K562 (cell line): Measurements from ENCODE around the gene YPEL1. TPM values are rescaled to one million over a fixed set of nuclear protein-coding genes. Genes with fewer than 3 reads are reported as not detected.
"Not testable (repeated sequence)": the region's sequence is repeated elsewhere in the genome, so short reads cannot be mapped to it uniquely, and the experiment has no call there.

Source experiments
- ARHGAP35 ChIP-seq: fragments of 450-650 bp; IDR thresholded peaks from 2 replicates; pipeline ENCODE4 v1.6.1; 2018; ENCODE audit not compliant: partially characterized antibody
- CLOCK ChIP-seq: fragments of 250-450 bp; sonication (Bioruptor Pico); IDR thresholded peaks from 2 replicates; pipeline ENCODE4 v1.4.0; 2020; ENCODE audit warnings: mild to moderate bottlenecking, moderate library complexity, borderline replicate concordance
- CREB1 ChIP-seq, 2 experiments: sonication (generic) in 1 of 2; formaldehyde crosslinking in 1 of 2; IDR thresholded peaks; 2 replicates each; pipeline versions ENCODE4 v1.6.1 to v1.8.0; 2012 to 2022; ENCODE audit warnings: inconsistent platforms in 1 of 2, mild to moderate bottlenecking in 1 of 2, missing genetic modification reagents in 1 of 2, moderate library complexity in 1 of 2
- CXXC5 ChIP-seq: fragments of 250-450 bp; sonication (Bioruptor Pico); IDR thresholded peaks from 2 replicates; pipeline ENCODE4 v1.8.0; 2022; ENCODE audit warnings: inconsistent platforms, mild to moderate bottlenecking, moderate library complexity
- DMBX1 ChIP-seq: fragments of 250-450 bp; sonication (Bioruptor Pico); IDR thresholded peaks from 2 replicates; pipeline ENCODE4 v1.8.0; 2022; ENCODE audit warnings: inconsistent platforms, mild to moderate bottlenecking, moderate library complexity, borderline replicate concordance
- ELF4 ChIP-seq: fragments of 450-650 bp; formaldehyde crosslinking; IDR thresholded peaks from 2 replicates; pipeline ENCODE4 v1.4.0; 2022; ENCODE audit warnings: missing genetic modification characterization
- IFI16 ChIP-seq: fragments of 250-450 bp; sonication (Bioruptor Pico); IDR thresholded peaks from 2 replicates; pipeline ENCODE4 v2.1.2; 2022; ENCODE audit warnings: mild to moderate bottlenecking, inconsistent platforms
- MAZ ChIP-seq, 2 experiments: fragments of 450-650 bp in 1 of 2; sonication (generic) in 1 of 2; formaldehyde crosslinking; IDR thresholded peaks in 1 of 2; conservative IDR thresholded peaks in 1 of 2; 2 replicates each; pipeline versions ENCODE4 v1.4.0 to v1.5.0; 2020; ENCODE audit warnings: mild to moderate bottlenecking in 1 of 2, missing genetic modification reagents in 1 of 2
- NR2F6 ChIP-seq: fragments of 450-650 bp; formaldehyde crosslinking; IDR thresholded peaks from 2 replicates; pipeline ENCODE4 v1.4.0; 2020; ENCODE audit warnings: mild to moderate bottlenecking
- SMAD3 ChIP-seq: fragments of 450-650 bp; formaldehyde crosslinking; conservative IDR thresholded peaks from 2 replicates; pipeline ENCODE4 v1.4.0; 2020; ENCODE audit warnings: mild to moderate bottlenecking
- TEAD1 ChIP-seq, 2 experiments: fragments of 450-650 bp in 1 of 2; sonication (generic) in 1 of 2; formaldehyde crosslinking; IDR thresholded peaks; 2 replicates each; pipeline versions ENCODE4 v1.4.0 to v1.8.0; 2020 to 2022; ENCODE audit warnings: mild to moderate bottlenecking in 2 of 2, missing genetic modification reagents in 1 of 2
- ZNF165 ChIP-seq: fragments of 250-450 bp; sonication (Bioruptor Pico); IDR thresholded peaks from 2 replicates; pipeline ENCODE4 v1.4.0; 2020; ENCODE audit warnings: borderline replicate concordance
- ZNF277 ChIP-seq: fragments of 250-450 bp; sonication (Bioruptor Pico); IDR thresholded peaks from 2 replicates; pipeline ENCODE4 v1.8.0; 2022; ENCODE audit warnings: inconsistent platforms, mild to moderate bottlenecking, moderate library complexity, borderline replicate concordance
- ZNF407 ChIP-seq: fragments of 450-650 bp; IDR thresholded peaks from 2 replicates; pipeline ENCODE4 v1.6.1; 2016; ENCODE audit warnings: low read depth
- ZNF445 ChIP-seq: fragments of 250-450 bp; sonication (Bioruptor Pico); IDR thresholded peaks from 2 replicates; pipeline ENCODE4 v1.4.0; 2020; ENCODE audit warnings: low read depth, mild to moderate bottlenecking, moderate library complexity
- polyA plus RNA-seq, 8 experiments: library from polyadenylated mRNA; depleted of rRNA in 4 of 8; stranded (reverse) in 5 of 8; unstranded in 3 of 8; fragments of >200 nt; fragmentation: Nextera tagmentation in 2 of 8; fragmentation: Illumina TruSeq in 1 of 8; extraction: Ambion mirVana in 2 of 8; extraction: Trizol in 1 of 8; gene quantifications; 2 replicates each; pipeline versions ENCODE4 v1.2.1 to v1.2.3, GENCODE V29; 2011 to 2014; ENCODE audit warnings: inconsistent platforms in 1 of 8, missing spikeins in 1 of 8
- total RNA-seq, 7 experiments: library from RNA; depleted of rRNA in 6 of 7; stranded (reverse); fragments of >200 nt in 6 of 7; fragmentation: Illumina TruSeq in 2 of 7; extraction: Trizol in 2 of 7; gene quantifications; 2 replicates each; pipeline versions ENCODE4 v1.2.1 to v1.2.3, GENCODE V29; 2011 to 2021; ENCODE audit warnings: low replicate concordance in 1 of 7

YPEL1 gene
- total and polyA plus RNA-seq, 9 of the 15 experiments (the other 6 are each of a cell fraction or from before 2014, with no cell fraction given), result 0.07 to 2.2 (median 0.46) TPM

- TF ChIP-seq ZNF407 (0 out of 2 replicates have a peak, but pooled peaks have one; percentile 7), ZNF277 (peak; percentile 45; the same call in 1 of the 2 replicates), DMBX1 (CRISPR knock-in tag) (0 out of 2 replicates have a peak, but pooled peaks have one; percentile 14), ZNF165 (CRISPR knock-in tag) (peak; percentile 35; the same call in 1 of the 2 replicates), SMAD3 (0 out of 2 replicates have a peak, but pooled peaks have one; percentile 9), CREB1 (IDR thresholded peaks at IDR 0.05) (0 out of 2 replicates have a peak, but pooled peaks have one; percentile 9), ELF4 (CRISPR knock-in tag) (peak; percentile 84; the same call in 1 of the 2 replicates), CXXC5 (peak; percentile 30), ZNF445 (CRISPR knock-in tag) (0 out of 2 replicates have a peak, but pooled peaks have one; percentile 12), CLOCK (CRISPR knock-in tag) (0 out of 2 replicates have a peak, but pooled peaks have one; percentile 48), MAZ (CRISPR knock-in tag; conservative IDR thresholded peaks at IDR 0.05 in 1 of 2, IDR thresholded peaks at IDR 0.05 in 1 of 2) (0 out of 4 replicates have a peak, but pooled peaks of 1 of the 2 experiments have one; percentile 19), IFI16 (peak; percentile 63; the same call in 1 of the 2 replicates), ARHGAP35 (peak; percentile 7), NR2F6 (CRISPR knock-in tag) (0 out of 2 replicates have a peak, but pooled peaks have one; percentile 29), TEAD1 (CRISPR knock-in tag; IDR thresholded peaks at IDR 0.05) (0 out of 4 replicates have a peak, but pooled peaks of 1 of the 2 experiments have one; percentile 45)
- TF ChIP-seq CREB1 (CRISPR knock-in tag; IDR thresholded peaks at IDR 0.05), result not testable (repeated sequence)
Measured at GRCh38 chr22:21692856-21693255, 42.7 kb downstream of the YPEL1 start (continued).
